Measurements from ENCODE around the gene TEKT5. TPM values are rescaled to one million over a fixed set of nuclear protein-coding genes. Genes with fewer than 3 reads are reported as not detected.
"Not testable (repeated sequence)": the region's sequence is repeated elsewhere in the genome, so short reads cannot be mapped to it uniquely, and the experiment has no call there.

Gene TEKT5
- under 1 TPM in 9 of 10 donors, not detected in 1; 0.10 to 0.46 (median 0.22) TPM for polyA plus RNA-seq (ENCODE audit: insufficient read length in 10 of 10)
- long read RNA-seq, donor 1, result 0 reads
- long read RNA-seq, donor 2, result 0 reads
- long read RNA-seq, donor 3, result 0 reads
- long read RNA-seq, donor 4, result 0 reads
- long read RNA-seq, donor 5, result 0 reads
- long read RNA-seq, donor 6, result 0 reads
- long read RNA-seq, donor 7, result 0 reads
- long read RNA-seq, donor 8, result 0 reads
- long read RNA-seq, donor 9, result 0 reads

- DNase-seq, result no peak
Measured at GRCh38 chr16:10694830-10695229, at the start of gene TEKT5. TSS of gene TEKT5 (minus strand) at chr16:10694930. CDS start at chr16:10694873, 57 bp downstream.

GRCh38 chr16:10743610-10744369 lies 49.1 kb upstream of the TEKT5 start, which contains the start of gene NUBP1:
TSS of gene NUBP1 (plus strand) at chr16:10743842. CDS start at chr16:10743864, 22 bp downstream.
- DNase-seq, result peak; percentile 98 to 100 (median 99)

- no peak for DNase-seq
Measured at GRCh38 chr16:10743227-10743609, 48.5 kb upstream of the TEKT5 start.

- DNase-seq, result peak in 1 of 3 donors; percentile 33
Measured at GRCh38 chr16:10741844-10742243, 47.1 kb upstream of the TEKT5 start.

- DNase-seq, result not testable (repeated sequence)
Measured at GRCh38 chr16:10741249-10741648, 46.5 kb upstream of the TEKT5 start.

- no peak for DNase-seq
Measured at GRCh38 chr16:10740845-10741208, 46.1 kb upstream of the TEKT5 start.

GRCh38 chr16:10740000-10740844 lies 45.5 kb upstream of the TEKT5 start:
- no peak for DNase-seq

- peak in 2 of 3 donors; percentile 60 to 76 for DNase-seq
Measured at GRCh38 chr16:10738231-10739077, 43.7 kb upstream of the TEKT5 start.

GRCh38 chr16:10737068-10737625 lies 42.4 kb upstream of the TEKT5 start:
- peak; percentile 70 to 86 (median 81) for DNase-seq

GRCh38 chr16:10731790-10732189 lies 37.1 kb upstream of the TEKT5 start:
- no peak for DNase-seq

GRCh38 chr16:10729104-10730048 lies 34.6 kb upstream of the TEKT5 start:
- no peak for DNase-seq

GRCh38 chr16:10728003-10728887 lies 33.5 kb upstream of the TEKT5 start:
- DNase-seq, result peak in 1 of 3 donors; percentile 60

- DNase-seq, result no peak
Measured at GRCh38 chr16:10708969-10709368, 14.2 kb upstream of the TEKT5 start.

GRCh38 chr16:10699756-10700155 lies 5.0 kb upstream of the TEKT5 start:
- DNase-seq, result no peak

GRCh38 chr16:10694306-10694705 lies 424 bp downstream of the TEKT5 start:
- no peak for DNase-seq

- DNase-seq, result no peak
Measured at GRCh38 chr16:10693889-10694288, 841 bp downstream of the TEKT5 start.

- no peak for DNase-seq
Measured at GRCh38 chr16:10692470-10692869, 2.3 kb downstream of the TEKT5 start.

- no peak for DNase-seq
Measured at GRCh38 chr16:10688726-10689125, 6.0 kb downstream of the TEKT5 start.

- DNase-seq, result no peak
Measured at GRCh38 chr16:10688291-10688690, 6.4 kb downstream of the TEKT5 start.

Measured in muscle of back (tissue), 13 donors.